Left ventricle myocardium inferior (tissue), 1 donor: ENCODE results near the gene CEBPZ. TPM values are rescaled to one million over a fixed set of nuclear protein-coding genes. Genes with fewer than 3 reads are reported as not detected.

Experiments
- DNase-seq: peaks from one replicate; pipeline ENCODE4 v3.0.0-alpha.2; 2020
- H3K27ac ChIP-seq: fragments of 200-600 bp; replicated peaks from 2 replicates; pipeline ENCODE4 v1.8.0; 2021
- H3K27me3 ChIP-seq: fragments of 200-600 bp; 2 replicates; pipeline ENCODE4 v1.8.0; 2021; ENCODE audit warnings: low read depth
- H3K36me3 ChIP-seq: fragments of 200-600 bp; 2 replicates; pipeline ENCODE4 v1.8.0; 2021
- H3K4me1 ChIP-seq: fragments of 200-600 bp; 2 replicates; pipeline ENCODE4 v1.8.0; 2021
- H3K4me3 ChIP-seq: fragments of 200-600 bp; 2 replicates; pipeline ENCODE4 v1.8.0; 2021; ENCODE audit warnings: mild to moderate bottlenecking, moderate library complexity
- H3K9me3 ChIP-seq: fragments of 200-600 bp; replicated peaks from 2 replicates; pipeline ENCODE4 v1.8.0; 2021
- CTCF ChIP-seq: fragments of 200-600 bp; IDR thresholded peaks from 2 replicates; pipeline ENCODE4 v1.8.0; 2021; ENCODE audit warnings: antibody characterized with exemption, mild to moderate bottlenecking, borderline replicate concordance
- intact Hi-C: fragments of 100-400 bp; cut with micrococcal nuclease; formaldehyde crosslinking; loops from one replicate; pipeline ENCODE4 v1.11.0; 2022
- total RNA-seq: library from RNA; stranded (reverse); fragmentation: NEBNext Ultra II Directional; extraction: Animal tissue kit (Norgen Biotek cat#: 25700); gene quantifications from one replicate; pipeline ENCODE4 v1.2.1, GENCODE V29; 2021
- donor health status: DM: no; HTN: yes; CAD: no; lungs with severe emphysema.

Gene CEBPZ
- total RNA-seq, 1 donor from 2014 or later: 25.3 TPM

GRCh38 chr2:37268111-37268510 lies 36.7 kb upstream of the CEBPZ start:
- Histone ChIP-seq H3K27ac (no peak overlapping the region), H3K4me3 (no peak overlapping the region), H3K9me3 (no peaks in the 10 kb centered on the region), H3K36me3 (peaks cover 72% of the 10 kb centered on the region), H3K27me3 (no peaks in the 10 kb centered on the region), H3K4me1 (no peaks in the 10 kb centered on the region)
- no peak for DNase-seq
- no peak for TF ChIP-seq CTCF
- intact Hi-C loops: no loop called here

- intact Hi-C loops: no loop called here
- TF ChIP-seq CTCF: no peak
- H3K4me3 ChIP-seq: no peak overlapping the region
- no peaks in the 10 kb centered on the region for H3K4me1 ChIP-seq
- H3K36me3 ChIP-seq: peaks cover 69% of the 10 kb centered on the region
- DNase-seq: no peak
- H3K9me3 ChIP-seq: no peaks in the 10 kb centered on the region
- H3K27me3 ChIP-seq: no peaks in the 10 kb centered on the region
- H3K27ac ChIP-seq: no peak overlapping the region
These were observed 36.3 kb upstream of the CEBPZ start for GRCh38 chr2:37267685-37268084.

- no peak overlapping the region for H3K27ac ChIP-seq
- TF ChIP-seq CTCF: no peak
- no peaks in the 10 kb centered on the region for H3K4me1 ChIP-seq
- H3K4me3 ChIP-seq: no peak overlapping the region
- intact Hi-C loops: no loop called here
- H3K36me3 ChIP-seq: peaks cover 51% of the 10 kb centered on the region
- no peak for DNase-seq
- no peaks in the 10 kb centered on the region for H3K27me3 ChIP-seq
- no peaks in the 10 kb centered on the region for H3K9me3 ChIP-seq
These were observed 32.4 kb upstream of the CEBPZ start for GRCh38 chr2:37263839-37264238.

GRCh38 chr2:37262522-37262921 lies 31.1 kb upstream of the CEBPZ start:
- Histone ChIP-seq H3K27me3 (no peaks in the 10 kb centered on the region), H3K27ac (no peak overlapping the region), H3K9me3 (no peaks in the 10 kb centered on the region), H3K4me3 (no peak overlapping the region), H3K4me1 (no peaks in the 10 kb centered on the region), H3K36me3 (peaks cover 55% of the 10 kb centered on the region)
- TF ChIP-seq CTCF: no peak
- intact Hi-C loops: no loop called here
- DNase-seq: no peak

- Histone ChIP-seq H3K36me3 (peaks cover 91% of the 10 kb centered on the region), H3K27ac (no peak overlapping the region), H3K9me3 (no peaks in the 10 kb centered on the region), H3K27me3 (no peaks in the 10 kb centered on the region), H3K4me1 (no peaks in the 10 kb centered on the region), H3K4me3 (no peak overlapping the region)
- intact Hi-C loops: no loop called here
- DNase-seq: no peak
- TF ChIP-seq CTCF: no peak
These were observed 19.7 kb upstream of the CEBPZ start for GRCh38 chr2:37250869-37251740.
